Liver (tissue), 9 donors: Measurements from ENCODE around the gene CYB5A. TPM values are rescaled to one million over a fixed set of nuclear protein-coding genes. Genes with fewer than 3 reads are reported as not detected.

Experiments used
- DNase-seq: peaks from one replicate; pipeline ENCODE4 v3.0.0-alpha.2; 2017; ENCODE audit warnings: low spot score
- H3K27ac ChIP-seq, 2 donors: one replicate each; pipeline ENCODE4 v1.7.0; 2013; ENCODE audit warnings: inconsistent platforms in 2 of 2, low read length in 2 of 2, control low read depth in 1 of 2, low read depth in 1 of 2, mild to moderate bottlenecking in 1 of 2
- H3K27me3 ChIP-seq, 4 donors: one replicate each; pipeline versions ENCODE4 v1.6.1 to v1.7.0; 2013; ENCODE audit warnings: low read length in 3 of 4, inconsistent platforms in 1 of 4, mild to moderate bottlenecking in 1 of 4, moderate library complexity in 1 of 4; ENCODE audit not compliant: control insufficient read depth in 4 of 4, insufficient read depth in 4 of 4
- H3K36me3 ChIP-seq, 4 donors: one replicate each; pipeline versions ENCODE4 v1.6.1 to v1.7.0; 2013; ENCODE audit warnings: low read length in 3 of 4, mild to moderate bottlenecking in 3 of 4, low read depth in 1 of 4, moderate library complexity in 1 of 4; ENCODE audit not compliant: control insufficient read depth in 4 of 4, insufficient read depth in 3 of 4
- H3K4me1 ChIP-seq, 4 donors: one replicate each; pipeline versions ENCODE4 v1.6.1 to v1.7.0; 2013; ENCODE audit warnings: low read length in 3 of 4, mild to moderate bottlenecking in 3 of 4, moderate library complexity in 1 of 4; ENCODE audit not compliant: control insufficient read depth in 4 of 4, insufficient read depth in 4 of 4
- H3K4me3 ChIP-seq, 3 donors: one replicate each; pipeline versions ENCODE4 v1.6.1 to v1.7.0; 2013; ENCODE audit warnings: low read length in 3 of 3, control low read depth in 1 of 3, low read depth in 1 of 3, mild to moderate bottlenecking in 1 of 3
- H3K9ac ChIP-seq, 2 donors: one replicate each; pipeline ENCODE4 v1.7.0; 2013; ENCODE audit warnings: low read length in 2 of 2, mild to moderate bottlenecking in 2 of 2, moderate library complexity in 2 of 2, control low read depth in 1 of 2, low read depth in 1 of 2
- H3K9me3 ChIP-seq, 4 donors: one replicate each; pipeline versions ENCODE4 v1.6.1 to v1.7.0; 2013; ENCODE audit warnings: low read length in 3 of 4; ENCODE audit not compliant: control insufficient read depth in 4 of 4
- EGR1 ChIP-seq, 2 donors: IDR thresholded peaks; 2 replicates each; pipeline ENCODE4 v1.6.1; 2016 to 2018; ENCODE audit warnings: antibody characterized with exemption in 2 of 2, low read depth in 2 of 2
- FOXA1 ChIP-seq: IDR thresholded peaks from 2 replicates; pipeline ENCODE4 v1.6.1; 2016; ENCODE audit warnings: antibody characterized with exemption
- FOXA2 ChIP-seq: IDR thresholded peaks from 2 replicates; pipeline ENCODE4 v1.6.1; 2016; ENCODE audit warnings: antibody characterized with exemption
- GABPA ChIP-seq, 2 donors: IDR thresholded peaks in 1 of 2; conservative IDR thresholded peaks in 1 of 2; 2 replicates each; pipeline ENCODE4 v1.6.1; 2016; ENCODE audit warnings: antibody characterized with exemption in 2 of 2, mild to moderate bottlenecking in 1 of 2, moderate library complexity in 1 of 2
- HNF4A ChIP-seq, 2 donors: conservative IDR thresholded peaks; 2 replicates each; pipeline ENCODE4 v1.6.1; 2016; ENCODE audit warnings: antibody characterized with exemption in 2 of 2, mild to moderate bottlenecking in 2 of 2
- JUND ChIP-seq, 2 donors: IDR thresholded peaks; 2 replicates each; pipeline ENCODE4 v1.6.1; 2016; ENCODE audit warnings: antibody characterized with exemption in 2 of 2
- NR2F2 ChIP-seq: IDR thresholded peaks from 2 replicates; pipeline ENCODE4 v1.6.1; 2016; ENCODE audit warnings: antibody characterized with exemption
- RAD21 ChIP-seq, 2 donors: IDR thresholded peaks; 2 replicates each; pipeline ENCODE4 v1.6.1; 2016; ENCODE audit warnings: antibody characterized with exemption in 2 of 2, mild to moderate bottlenecking in 2 of 2
- RXRA ChIP-seq, 2 donors: IDR thresholded peaks; 2 replicates each; pipeline ENCODE4 v1.6.1; 2017 to 2018; ENCODE audit warnings: antibody characterized with exemption in 2 of 2, mild to moderate bottlenecking in 1 of 2
- SP1 ChIP-seq: IDR thresholded peaks from 2 replicates; pipeline ENCODE4 v1.6.1; 2018; ENCODE audit warnings: antibody characterized with exemption, mild to moderate bottlenecking
- TAF1 ChIP-seq: conservative IDR thresholded peaks from 2 replicates; pipeline ENCODE4 v1.6.1; 2016; ENCODE audit warnings: antibody characterized with exemption, mild to moderate bottlenecking
- YY1 ChIP-seq: IDR thresholded peaks from 2 replicates; pipeline ENCODE4 v1.6.1; 2016; ENCODE audit warnings: antibody characterized with exemption, mild to moderate bottlenecking
- WGBS: extraction: QIAGEN DNeasy Blood & Tissue Kit; methylation state at CpG from one replicate; pipeline ENCODE4 v1.1.7; 2013; 5-methylcytosine and 5-hydroxymethylcytosine counted together
- polyA plus RNA-seq, 2 donors: library from polyadenylated mRNA; stranded (reverse) in 1 of 2; unstranded in 1 of 2; fragments of 200-250 nt in 1 of 2; fragments of >200 nt in 1 of 2; fragmentation: Nextera tagmentation in 1 of 2; extraction: Ambion mirVana in 1 of 2; gene quantifications; one replicate each; pipeline versions ENCODE4 v1.2.1 to v1.2.3, GENCODE V29; 2013 to 2015
- total RNA-seq, 2 donors: library from RNA; depleted of rRNA; stranded (reverse); fragments of >200 nt; gene quantifications; one replicate each; pipeline ENCODE4 v1.2.3, GENCODE V29; 2014
- TF ChIP-seq, protein P1 (sequence below): IDR thresholded peaks from 2 replicates; pipeline ENCODE4 v1.6.1; 2016; ENCODE audit warnings: antibody characterized with exemption, mild to moderate bottlenecking
- TF ChIP-seq, protein P2 (sequence below): IDR thresholded peaks from 2 replicates; pipeline ENCODE4 v1.6.1; 2016; ENCODE audit warnings: antibody characterized with exemption
- TF ChIP-seq, protein P3 (sequence below): IDR thresholded peaks from 2 replicates; pipeline ENCODE4 v1.6.1; 2016; ENCODE audit warnings: antibody characterized with exemption
- TF ChIP-seq, protein P4 (sequence below): IDR thresholded peaks from 2 replicates; pipeline ENCODE4 v1.6.1; 2016; ENCODE audit warnings: antibody characterized with exemption
- TF ChIP-seq, protein P5 (sequence below): fragments of 150-350 bp; IDR thresholded peaks from 2 replicates; pipeline ENCODE4 v1.5.1; 2017; ENCODE audit warnings: improper control_type of control experiment, low read depth, low read length; ENCODE audit not compliant: missing input control
- donor health status: healthy.
- donor health status: healthy.
- donor health status: healthy.
- donor health status: healthy.
- donor health status: healthy.

CYB5A gene
- total and polyA plus RNA-seq, 4 donors = 277 to 2,022 (median 1,122) TPM

DNA sequence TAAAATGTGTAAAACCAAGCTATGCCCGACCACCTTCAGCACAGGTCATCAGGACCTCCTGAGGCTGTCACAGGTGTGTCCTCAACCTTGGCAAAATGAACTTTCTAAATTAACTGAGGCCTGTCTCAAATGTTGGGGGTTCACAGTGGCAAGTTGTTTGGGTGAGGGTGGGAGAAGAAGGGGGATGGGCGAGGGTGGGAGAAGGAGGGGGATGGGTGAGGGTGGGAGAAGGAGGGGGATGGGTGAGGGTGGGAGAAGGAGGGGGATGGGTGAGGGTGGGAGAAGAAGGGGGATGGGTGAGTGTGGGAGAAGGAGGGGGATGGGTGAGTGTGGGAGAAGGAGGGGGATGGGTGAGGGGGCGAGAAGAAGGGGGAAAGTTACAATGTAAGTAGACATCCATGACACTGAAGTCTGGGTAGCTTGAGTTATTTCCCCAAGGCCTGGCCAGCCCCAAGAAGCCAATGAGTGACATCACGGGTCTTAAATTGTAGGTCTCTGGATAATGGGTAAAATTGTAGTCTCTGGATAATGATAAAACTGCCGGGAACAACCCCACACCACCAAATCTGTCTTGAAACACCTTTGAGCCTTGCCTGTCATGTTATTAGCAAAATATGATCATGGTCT is 87.1 kb downstream of the CYB5A start:
- Histone ChIP-seq H3K4me3 (no peak overlapping the region), H3K9ac (no peak overlapping the region), H3K27me3 (no peaks in the 10 kb centered on the region), H3K27ac (no peak overlapping the region), H3K9me3 (no peaks in the 10 kb centered on the region), H3K36me3 (no peaks in the 10 kb centered on the region), H3K4me1 (no peaks in the 10 kb centered on the region)
- WGBS = 69% methylated on average over 5 of the region's 5 CpGs
- TF ChIP-seq FOXA1 (no peak), SP1 (no peak), RAD21 (IDR thresholded peaks at IDR 0.05) (no peak), JUND (IDR thresholded peaks at IDR 0.05) (no peak), NR2F2 (no peak), FOXA2 (no peak), EGR1 (IDR thresholded peaks at IDR 0.05; ENCODE audit: low read depth in 2 of 2) (no peak), YY1 (no peak), TAF1 (no peak)
- TF ChIP-seq, protein P1, sequence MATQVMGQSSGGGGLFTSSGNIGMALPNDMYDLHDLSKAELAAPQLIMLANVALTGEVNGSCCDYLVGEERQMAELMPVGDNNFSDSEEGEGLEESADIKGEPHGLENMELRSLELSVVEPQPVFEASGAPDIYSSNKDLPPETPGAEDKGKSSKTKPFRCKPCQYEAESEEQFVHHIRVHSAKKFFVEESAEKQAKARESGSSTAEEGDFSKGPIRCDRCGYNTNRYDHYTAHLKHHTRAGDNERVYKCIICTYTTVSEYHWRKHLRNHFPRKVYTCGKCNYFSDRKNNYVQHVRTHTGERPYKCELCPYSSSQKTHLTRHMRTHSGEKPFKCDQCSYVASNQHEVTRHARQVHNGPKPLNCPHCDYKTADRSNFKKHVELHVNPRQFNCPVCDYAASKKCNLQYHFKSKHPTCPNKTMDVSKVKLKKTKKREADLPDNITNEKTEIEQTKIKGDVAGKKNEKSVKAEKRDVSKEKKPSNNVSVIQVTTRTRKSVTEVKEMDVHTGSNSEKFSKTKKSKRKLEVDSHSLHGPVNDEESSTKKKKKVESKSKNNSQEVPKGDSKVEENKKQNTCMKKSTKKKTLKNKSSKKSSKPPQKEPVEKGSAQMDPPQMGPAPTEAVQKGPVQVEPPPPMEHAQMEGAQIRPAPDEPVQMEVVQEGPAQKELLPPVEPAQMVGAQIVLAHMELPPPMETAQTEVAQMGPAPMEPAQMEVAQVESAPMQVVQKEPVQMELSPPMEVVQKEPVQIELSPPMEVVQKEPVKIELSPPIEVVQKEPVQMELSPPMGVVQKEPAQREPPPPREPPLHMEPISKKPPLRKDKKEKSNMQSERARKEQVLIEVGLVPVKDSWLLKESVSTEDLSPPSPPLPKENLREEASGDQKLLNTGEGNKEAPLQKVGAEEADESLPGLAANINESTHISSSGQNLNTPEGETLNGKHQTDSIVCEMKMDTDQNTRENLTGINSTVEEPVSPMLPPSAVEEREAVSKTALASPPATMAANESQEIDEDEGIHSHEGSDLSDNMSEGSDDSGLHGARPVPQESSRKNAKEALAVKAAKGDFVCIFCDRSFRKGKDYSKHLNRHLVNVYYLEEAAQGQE = no peak
- TF ChIP-seq, protein P2, sequence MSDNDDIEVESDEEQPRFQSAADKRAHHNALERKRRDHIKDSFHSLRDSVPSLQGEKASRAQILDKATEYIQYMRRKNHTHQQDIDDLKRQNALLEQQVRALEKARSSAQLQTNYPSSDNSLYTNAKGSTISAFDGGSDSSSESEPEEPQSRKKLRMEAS = no peak
- TF ChIP-seq, protein P3, sequence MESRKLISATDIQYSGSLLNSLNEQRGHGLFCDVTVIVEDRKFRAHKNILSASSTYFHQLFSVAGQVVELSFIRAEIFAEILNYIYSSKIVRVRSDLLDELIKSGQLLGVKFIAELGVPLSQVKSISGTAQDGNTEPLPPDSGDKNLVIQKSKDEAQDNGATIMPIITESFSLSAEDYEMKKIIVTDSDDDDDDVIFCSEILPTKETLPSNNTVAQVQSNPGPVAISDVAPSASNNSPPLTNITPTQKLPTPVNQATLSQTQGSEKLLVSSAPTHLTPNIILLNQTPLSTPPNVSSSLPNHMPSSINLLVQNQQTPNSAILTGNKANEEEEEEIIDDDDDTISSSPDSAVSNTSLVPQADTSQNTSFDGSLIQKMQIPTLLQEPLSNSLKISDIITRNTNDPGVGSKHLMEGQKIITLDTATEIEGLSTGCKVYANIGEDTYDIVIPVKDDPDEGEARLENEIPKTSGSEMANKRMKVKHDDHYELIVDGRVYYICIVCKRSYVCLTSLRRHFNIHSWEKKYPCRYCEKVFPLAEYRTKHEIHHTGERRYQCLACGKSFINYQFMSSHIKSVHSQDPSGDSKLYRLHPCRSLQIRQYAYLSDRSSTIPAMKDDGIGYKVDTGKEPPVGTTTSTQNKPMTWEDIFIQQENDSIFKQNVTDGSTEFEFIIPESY = no peak
- TF ChIP-seq, protein P4, sequence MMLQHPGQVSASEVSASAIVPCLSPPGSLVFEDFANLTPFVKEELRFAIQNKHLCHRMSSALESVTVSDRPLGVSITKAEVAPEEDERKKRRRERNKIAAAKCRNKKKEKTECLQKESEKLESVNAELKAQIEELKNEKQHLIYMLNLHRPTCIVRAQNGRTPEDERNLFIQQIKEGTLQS = no peak
- DNase-seq = no peak

DNA sequence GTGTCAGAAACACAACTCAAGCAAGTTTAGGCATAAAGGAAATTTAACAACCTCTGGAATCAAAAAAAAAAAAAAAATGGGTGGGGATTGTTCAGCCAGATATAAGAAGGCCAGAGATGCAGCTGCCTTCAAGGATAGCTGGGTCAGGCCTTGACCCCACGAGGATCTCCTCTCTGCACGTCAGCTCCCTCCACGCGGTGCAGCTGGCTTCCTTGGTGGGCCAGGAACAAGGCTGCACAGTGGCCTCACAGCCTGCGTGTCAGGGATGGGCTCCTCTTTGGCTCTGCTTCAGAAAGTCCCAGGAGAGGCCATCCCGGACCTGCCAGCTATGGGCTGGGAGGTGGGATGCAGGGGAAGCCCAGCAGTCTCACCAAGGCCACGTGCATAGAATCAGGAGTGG is 88.0 kb downstream of the CYB5A start:
- no peak overlapping the region for H3K27ac ChIP-seq
- H3K36me3 ChIP-seq = no peaks in the 10 kb centered on the region
- no peaks in the 10 kb centered on the region for H3K4me1 ChIP-seq
- TF ChIP-seq, protein P5, sequence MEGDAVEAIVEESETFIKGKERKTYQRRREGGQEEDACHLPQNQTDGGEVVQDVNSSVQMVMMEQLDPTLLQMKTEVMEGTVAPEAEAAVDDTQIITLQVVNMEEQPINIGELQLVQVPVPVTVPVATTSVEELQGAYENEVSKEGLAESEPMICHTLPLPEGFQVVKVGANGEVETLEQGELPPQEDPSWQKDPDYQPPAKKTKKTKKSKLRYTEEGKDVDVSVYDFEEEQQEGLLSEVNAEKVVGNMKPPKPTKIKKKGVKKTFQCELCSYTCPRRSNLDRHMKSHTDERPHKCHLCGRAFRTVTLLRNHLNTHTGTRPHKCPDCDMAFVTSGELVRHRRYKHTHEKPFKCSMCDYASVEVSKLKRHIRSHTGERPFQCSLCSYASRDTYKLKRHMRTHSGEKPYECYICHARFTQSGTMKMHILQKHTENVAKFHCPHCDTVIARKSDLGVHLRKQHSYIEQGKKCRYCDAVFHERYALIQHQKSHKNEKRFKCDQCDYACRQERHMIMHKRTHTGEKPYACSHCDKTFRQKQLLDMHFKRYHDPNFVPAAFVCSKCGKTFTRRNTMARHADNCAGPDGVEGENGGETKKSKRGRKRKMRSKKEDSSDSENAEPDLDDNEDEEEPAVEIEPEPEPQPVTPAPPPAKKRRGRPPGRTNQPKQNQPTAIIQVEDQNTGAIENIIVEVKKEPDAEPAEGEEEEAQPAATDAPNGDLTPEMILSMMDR = no peak
- TF ChIP-seq SP1 (no peak), RXRA (IDR thresholded peaks at IDR 0.05) (no peak), JUND (IDR thresholded peaks at IDR 0.05) (no peak), FOXA2 (no peak), RAD21 (IDR thresholded peaks at IDR 0.05) (no peak), TAF1 (no peak), EGR1 (IDR thresholded peaks at IDR 0.05; ENCODE audit: low read depth in 2 of 2) (no peak), HNF4A (conservative IDR thresholded peaks at IDR 0.05) (no peak), GABPA (IDR thresholded peaks at IDR 0.05 in 1 of 2, conservative IDR thresholded peaks at IDR 0.05 in 1 of 2) (no peak), YY1 (no peak)
- TF ChIP-seq, protein P1 = no peak
- TF ChIP-seq, protein P3 = no peak
- TF ChIP-seq, protein P2 = no peak
- no peak overlapping the region for H3K9ac ChIP-seq
- H3K4me3 ChIP-seq = no peak overlapping the region
- no peaks in the 10 kb centered on the region for H3K27me3 ChIP-seq
- H3K9me3 ChIP-seq = no peaks in the 10 kb centered on the region
- 72% methylated on average over 7 of the region's 7 CpGs for WGBS
- DNase-seq = no peak
